ENCODE results near the gene LIMCH1.

The LIMCH1 gene

GRCh38 chr4:41561244-41561643 is 23.3 kb downstream of the LIMCH1 start:
- DNase-seq (ENCODE audit: insufficient read length, low spot score) (no peak), FAIRE-seq (no peak)

- no peak for DNase-seq (ENCODE audit: insufficient read length, low spot score)
- FAIRE-seq, result no peak
These were observed 29.2 kb downstream of the LIMCH1 start for GRCh38 chr4:41567186-41567585.

GRCh38 chr4:41568363-41568762 is 30.4 kb downstream of the LIMCH1 start:
- DNase-seq (ENCODE audit: insufficient read length, low spot score), result no peak
- FAIRE-seq, result no peak

- FAIRE-seq (no peak), DNase-seq (ENCODE audit: insufficient read length, low spot score) (no peak)
These were observed 32.0 kb downstream of the LIMCH1 start for GRCh38 chr4:41569961-41570360.

GRCh38 chr4:41571422-41571821 is 33.5 kb downstream of the LIMCH1 start:
- no peak for FAIRE-seq
- no peak for DNase-seq (ENCODE audit: insufficient read length, low spot score)

- DNase-seq (ENCODE audit: insufficient read length, low spot score) (no peak), FAIRE-seq (no peak)
These were observed 34.6 kb downstream of the LIMCH1 start for GRCh38 chr4:41572516-41572915.

- FAIRE-seq (peak; percentile 38), DNase-seq (ENCODE audit: insufficient read length, low spot score) (no peak)
These were observed 35.0 kb downstream of the LIMCH1 start for GRCh38 chr4:41572956-41573355.

- DNase-seq (ENCODE audit: insufficient read length, low spot score) (peak; percentile 15), FAIRE-seq (no peak)
These were observed 35.6 kb downstream of the LIMCH1 start for GRCh38 chr4:41573502-41574001.

- no peak for DNase-seq (ENCODE audit: insufficient read length, low spot score)
- FAIRE-seq, result no peak
These were observed 37.2 kb downstream of the LIMCH1 start for GRCh38 chr4:41575207-41575606.

- no peak for FAIRE-seq
- no peak for DNase-seq (ENCODE audit: insufficient read length, low spot score)
These were observed 37.7 kb downstream of the LIMCH1 start for GRCh38 chr4:41575665-41576064.

GRCh38 chr4:41579043-41579442 is 41.1 kb downstream of the LIMCH1 start:
- no peak for FAIRE-seq
- DNase-seq (ENCODE audit: insufficient read length, low spot score), result no peak

GRCh38 chr4:41579526-41579925 is 41.6 kb downstream of the LIMCH1 start:
- no peak for FAIRE-seq
- DNase-seq (ENCODE audit: insufficient read length, low spot score), result no peak

- DNase-seq (ENCODE audit: insufficient read length, low spot score) (no peak), FAIRE-seq (no peak)
These were observed 42.0 kb downstream of the LIMCH1 start for GRCh38 chr4:41580007-41580406.

GRCh38 chr4:41586675-41587225 is 48.8 kb downstream of the LIMCH1 start:
- FAIRE-seq (no peak), DNase-seq (ENCODE audit: insufficient read length, low spot score) (no peak)

GRCh38 chr4:41587286-41587685 is 49.3 kb downstream of the LIMCH1 start:
- no peak for FAIRE-seq
- DNase-seq (ENCODE audit: insufficient read length, low spot score), result no peak

GRCh38 chr4:41590591-41590990 is 52.6 kb downstream of the LIMCH1 start:
- no peak for DNase-seq (ENCODE audit: insufficient read length, low spot score)
- FAIRE-seq, result no peak

- no peak for DNase-seq (ENCODE audit: insufficient read length, low spot score)
- no peak for FAIRE-seq
These were observed 56.5 kb downstream of the LIMCH1 start for GRCh38 chr4:41594432-41594831.

GRCh38 chr4:41597494-41597893 is 59.5 kb downstream of the LIMCH1 start:
- FAIRE-seq, result no peak
- DNase-seq (ENCODE audit: insufficient read length, low spot score), result no peak

- DNase-seq (ENCODE audit: insufficient read length, low spot score) (no peak), FAIRE-seq (no peak)
These were observed 60.6 kb downstream of the LIMCH1 start for GRCh38 chr4:41598580-41598979.

GRCh38 chr4:41599192-41599786 is 61.3 kb downstream of the LIMCH1 start:
- FAIRE-seq, result no peak
- DNase-seq (ENCODE audit: insufficient read length, low spot score), result no peak

- FAIRE-seq (no peak), DNase-seq (ENCODE audit: insufficient read length, low spot score) (no peak)
These were observed 62.4 kb downstream of the LIMCH1 start for GRCh38 chr4:41600243-41600912.

GRCh38 chr4:41601025-41601424 is 63.1 kb downstream of the LIMCH1 start:
- FAIRE-seq, result peak; percentile 55
- no peak for DNase-seq (ENCODE audit: insufficient read length, low spot score)
